A673 (cell line): ENCODE results near the gene YTHDF1. TPM values are rescaled to one million over a fixed set of nuclear protein-coding genes. Genes with fewer than 3 reads are reported as not detected.

Experiments used
- BruUV-seq: library from RNA; stranded (reverse); fragments of 400-500 nt; replicated peaks from 2 replicates; lab custom pipeline; 2021; lab: Mats Ljungman, UMichigan
- CTCF ChIA-PET: fragments of 300-600 bp; sonication (Branson Sonifier 250); formaldehyde crosslinking; loops from one replicate; lab custom pipeline; 2022; ENCODE audit warnings: antibody characterized with exemption; lab: Charles Lee
- POLR2A ChIA-PET: fragments of 300-600 bp; sonication (Branson Sonifier 250); formaldehyde crosslinking; loops from one replicate; lab custom pipeline; 2022; ENCODE audit warnings: antibody characterized with exemption; ENCODE audit not compliant: low non-redundant PET; lab: Charles Lee
- DNase-seq: peaks from one replicate; pipeline ENCODE4 v3.0.0-alpha.2; 2015; ENCODE audit warnings: low spot score
- H3K27ac ChIP-seq: fragments of 200-600 bp; sonication (generic); 2 replicates; pipeline ENCODE4 v1.5.1; 2016; ENCODE audit warnings: mixed run types, low read depth, mild to moderate bottlenecking, mixed read lengths, antibody characterized with exemption, low read length; ENCODE audit not compliant: poor library complexity, severe bottlenecking
- H3K27me3 ChIP-seq: fragments of 200-600 bp; sonication (generic); replicated peaks from 2 replicates; pipeline ENCODE4 v1.6.1; 2017; ENCODE audit warnings: mixed run types, low read depth, mild to moderate bottlenecking, mixed read lengths, antibody characterized with exemption, low read length; ENCODE audit not compliant: insufficient read depth, poor library complexity
- H3K36me3 ChIP-seq: fragments of 200-600 bp; sonication (generic); 2 replicates; pipeline ENCODE4 v1.6.1; 2016; ENCODE audit warnings: mixed run types, mild to moderate bottlenecking, mixed read lengths, antibody characterized with exemption, low read length; ENCODE audit not compliant: insufficient read depth, poor library complexity, severe bottlenecking
- H3K4me1 ChIP-seq: fragments of 200-600 bp; sonication (generic); 2 replicates; pipeline ENCODE4 v1.6.1; 2017; ENCODE audit warnings: mixed run types, mild to moderate bottlenecking, mixed read lengths, antibody characterized with exemption, low read length; ENCODE audit not compliant: insufficient read depth, poor library complexity, severe bottlenecking
- H3K4me3 ChIP-seq: fragments of 200-600 bp; sonication (generic); 2 replicates; pipeline ENCODE4 v1.5.1; 2016; ENCODE audit warnings: low read depth, mixed run types, mild to moderate bottlenecking, mixed read lengths, low read length; ENCODE audit not compliant: poor library complexity, severe bottlenecking
- H3K9me3 ChIP-seq: fragments of 200-600 bp; sonication (generic); 2 replicates; pipeline ENCODE4 v1.6.1; 2016; ENCODE audit warnings: mixed run types, low read depth, mild to moderate bottlenecking, mixed read lengths, antibody characterized with exemption, low read length; ENCODE audit not compliant: poor library complexity, severe bottlenecking
- EZH2 ChIP-seq: fragments of 200-600 bp; sonication (generic); IDR thresholded peaks from 2 replicates; pipeline ENCODE4 v1.6.1; 2017; ENCODE audit warnings: borderline replicate concordance, low read depth, mild to moderate bottlenecking, mixed read lengths, antibody characterized with exemption, low read length; ENCODE audit not compliant: poor library complexity, severe bottlenecking
- intact Hi-C: fragments of 100-400 bp; cut with micrococcal nuclease; formaldehyde crosslinking; loops from one replicate; pipeline ENCODE4 v1.10.0; 2022; ENCODE audit not compliant: unreplicated experiment
- total RNA-seq: library from RNA; stranded (reverse); gene quantifications from 2 replicates; pipeline ENCODE4 v1.2.3, GENCODE V29; 2021
- TF ChIP-seq, protein P1 (sequence below): fragments of 300-800, 200-600 bp; sonication (generic); conservative IDR thresholded peaks from 2 replicates; pipeline ENCODE4 v1.5.1; 2017; ENCODE audit warnings: low read depth, mild to moderate bottlenecking, antibody characterized with exemption, low read length, moderate library complexity, mixed read lengths

Gene YTHDF1
- total RNA-seq, 1 experiment from 2014 or later = 52.4 TPM

DNA sequence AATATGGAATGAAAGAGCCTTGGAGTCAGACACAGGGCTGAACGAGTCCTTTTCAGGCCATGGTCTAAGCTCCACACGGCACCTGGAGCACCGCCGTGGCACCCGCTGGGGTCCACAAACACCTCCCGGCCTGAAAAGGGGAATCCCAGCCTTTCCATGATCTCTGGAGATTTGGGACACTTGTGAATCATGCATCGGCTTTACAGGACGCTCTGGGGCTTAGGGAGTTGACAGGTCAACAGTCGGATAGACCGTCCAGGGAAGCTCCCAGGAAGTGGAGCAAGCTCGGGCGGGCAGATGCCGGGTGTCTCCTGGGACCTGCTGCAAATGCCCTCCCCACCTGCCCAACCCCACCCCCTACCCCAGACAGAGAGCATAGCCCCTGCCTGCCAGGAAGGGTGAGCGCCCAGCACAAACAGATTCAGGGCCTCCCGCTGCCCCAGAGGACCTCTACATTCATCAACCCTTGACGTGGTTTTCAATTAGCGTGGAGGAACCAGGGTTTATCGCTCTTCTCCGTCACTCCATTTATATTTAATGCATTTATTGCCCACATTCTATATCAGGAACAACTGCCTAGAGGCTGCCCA, 53.6 kb downstream of the YTHDF1 start:
- H3K4me3 ChIP-seq = no peak overlapping the region
- TF ChIP-seq, protein P1, sequence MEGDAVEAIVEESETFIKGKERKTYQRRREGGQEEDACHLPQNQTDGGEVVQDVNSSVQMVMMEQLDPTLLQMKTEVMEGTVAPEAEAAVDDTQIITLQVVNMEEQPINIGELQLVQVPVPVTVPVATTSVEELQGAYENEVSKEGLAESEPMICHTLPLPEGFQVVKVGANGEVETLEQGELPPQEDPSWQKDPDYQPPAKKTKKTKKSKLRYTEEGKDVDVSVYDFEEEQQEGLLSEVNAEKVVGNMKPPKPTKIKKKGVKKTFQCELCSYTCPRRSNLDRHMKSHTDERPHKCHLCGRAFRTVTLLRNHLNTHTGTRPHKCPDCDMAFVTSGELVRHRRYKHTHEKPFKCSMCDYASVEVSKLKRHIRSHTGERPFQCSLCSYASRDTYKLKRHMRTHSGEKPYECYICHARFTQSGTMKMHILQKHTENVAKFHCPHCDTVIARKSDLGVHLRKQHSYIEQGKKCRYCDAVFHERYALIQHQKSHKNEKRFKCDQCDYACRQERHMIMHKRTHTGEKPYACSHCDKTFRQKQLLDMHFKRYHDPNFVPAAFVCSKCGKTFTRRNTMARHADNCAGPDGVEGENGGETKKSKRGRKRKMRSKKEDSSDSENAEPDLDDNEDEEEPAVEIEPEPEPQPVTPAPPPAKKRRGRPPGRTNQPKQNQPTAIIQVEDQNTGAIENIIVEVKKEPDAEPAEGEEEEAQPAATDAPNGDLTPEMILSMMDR = no peak
- TF ChIP-seq EZH2 = no peak
- ChIA-PET CTCF (no interaction called here), POLR2A (no interaction called here)
- H3K27ac ChIP-seq = no peak overlapping the region
- no peaks in the 10 kb centered on the region for H3K4me1 ChIP-seq
- H3K36me3 ChIP-seq = no peaks in the 10 kb centered on the region
- DNase-seq = no peak
- H3K9me3 ChIP-seq = no peaks in the 10 kb centered on the region
- BruUV-seq = no TSS peak
- peaks cover 18% of the 10 kb centered on the region for H3K27me3 ChIP-seq
- intact Hi-C loops = no loop called here

DNA sequence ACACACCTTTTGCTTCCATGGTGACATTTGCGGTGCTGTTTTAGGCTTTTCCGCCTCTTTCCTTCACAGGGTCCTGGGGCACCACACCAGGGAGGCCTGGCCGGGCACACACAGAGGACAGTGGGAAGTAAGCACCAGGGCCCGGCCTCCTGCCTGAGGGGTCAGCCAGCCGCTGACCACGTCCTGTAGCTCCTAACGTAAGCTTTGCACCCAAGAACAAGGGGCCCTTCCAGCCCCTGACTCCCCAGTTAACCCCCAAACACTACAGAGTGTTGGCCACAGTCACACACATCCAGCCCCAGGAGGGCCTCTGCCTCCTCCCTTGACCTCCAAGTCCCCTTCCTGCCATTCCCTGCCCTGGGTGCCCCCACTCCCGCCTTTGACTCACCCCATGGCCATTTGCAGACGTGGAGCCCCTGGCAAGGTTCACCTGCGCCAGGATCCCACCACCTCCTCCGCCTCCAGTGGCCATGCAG, 54.7 kb downstream of the YTHDF1 start:
- CTCF ChIA-PET = no interaction called here
- DNase-seq = no peak

DNA sequence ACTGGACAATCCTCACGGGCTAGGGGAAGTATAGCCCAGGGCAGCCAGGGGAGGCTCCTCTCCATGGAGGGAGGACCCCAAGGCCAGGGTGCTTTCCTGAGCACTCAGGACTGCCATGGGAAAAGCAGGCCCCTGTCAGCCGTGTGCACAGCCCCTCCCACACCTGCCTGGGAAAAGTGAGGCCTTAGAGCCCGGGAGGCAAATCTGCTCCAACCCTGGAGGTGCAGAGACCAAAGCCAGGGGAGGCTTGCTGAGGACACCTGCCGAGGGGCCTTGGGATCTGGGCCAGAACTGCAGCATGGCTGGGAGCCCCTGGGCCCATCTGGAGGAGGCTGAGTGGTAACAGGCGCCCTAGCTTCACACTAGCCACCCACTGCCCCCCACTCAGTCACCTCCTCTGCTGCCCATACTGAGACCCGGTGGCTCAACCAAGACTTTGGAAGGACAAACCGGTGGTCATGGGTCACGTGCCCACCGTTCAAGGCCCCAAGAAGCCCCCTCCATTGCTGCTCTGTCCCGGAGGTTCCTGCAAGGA, 55.2 kb downstream of the YTHDF1 start:
- Histone ChIP-seq H3K27me3 (peaks cover 27% of the 10 kb centered on the region), H3K27ac (no peak overlapping the region), H3K36me3 (no peaks in the 10 kb centered on the region), H3K9me3 (no peaks in the 10 kb centered on the region), H3K4me3 (no peak overlapping the region), H3K4me1 (no peaks in the 10 kb centered on the region)
- CTCF ChIA-PET = no interaction called here
- no peak for DNase-seq
- POLR2A ChIA-PET = no interaction called here
- intact Hi-C loops = no loop called here
- TF ChIP-seq, protein P1 = no peak
- no peak for TF ChIP-seq EZH2
- no TSS peak for BruUV-seq

More for the DNA sequence above, 54.7 kb downstream of the YTHDF1 start:
- intact Hi-C loops = no loop called here
- no TSS peak for BruUV-seq
- H3K27me3 ChIP-seq = peaks cover 22% of the 10 kb centered on the region
- H3K27ac ChIP-seq = no peak overlapping the region
- POLR2A ChIA-PET = no interaction called here
- H3K9me3 ChIP-seq = no peaks in the 10 kb centered on the region
- no peak overlapping the region for H3K4me3 ChIP-seq
- no peaks in the 10 kb centered on the region for H3K4me1 ChIP-seq
- no peaks in the 10 kb centered on the region for H3K36me3 ChIP-seq
- TF ChIP-seq, protein P1 = no peak
- no peak for TF ChIP-seq EZH2
